ENCODE measurements around the gene STOML3.
"Not testable (repeated sequence)": the region's sequence is repeated elsewhere in the genome, so short reads cannot be mapped to it uniquely, and the experiment has no call there.

Gene STOML3, protein sequence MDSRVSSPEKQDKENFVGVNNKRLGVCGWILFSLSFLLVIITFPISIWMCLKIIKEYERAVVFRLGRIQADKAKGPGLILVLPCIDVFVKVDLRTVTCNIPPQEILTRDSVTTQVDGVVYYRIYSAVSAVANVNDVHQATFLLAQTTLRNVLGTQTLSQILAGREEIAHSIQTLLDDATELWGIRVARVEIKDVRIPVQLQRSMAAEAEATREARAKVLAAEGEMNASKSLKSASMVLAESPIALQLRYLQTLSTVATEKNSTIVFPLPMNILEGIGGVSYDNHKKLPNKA
- long read RNA-seq, donor 1, result 0 reads
- long read RNA-seq, donor 2, result 0 reads
- long read RNA-seq, donor 3, result 0 reads
- long read RNA-seq, donor 4, result 0 reads
- long read RNA-seq, donor 5, result 0 reads
- long read RNA-seq, donor 6, result 0 reads
- long read RNA-seq, donor 7, result 0 reads
- long read RNA-seq, donor 8, result 0 reads

DNA sequence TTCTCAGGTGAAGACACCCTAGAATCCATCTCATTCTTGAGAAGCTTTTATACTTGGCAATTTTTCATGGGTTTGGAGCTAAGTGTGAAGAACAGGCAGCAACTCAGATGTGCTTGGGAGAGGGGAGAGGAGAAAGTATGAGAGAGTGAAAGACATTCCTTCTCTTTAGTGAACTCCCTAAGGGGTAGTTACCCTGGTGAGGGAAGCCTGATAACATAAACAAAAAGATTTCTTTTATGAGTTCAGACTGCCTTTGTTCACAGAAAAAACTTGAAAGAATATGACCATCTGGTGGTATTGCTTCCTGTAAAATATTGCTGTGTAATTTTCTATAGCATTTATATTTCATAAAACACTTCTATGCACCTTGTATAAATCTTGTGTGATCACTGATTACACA lies at the start of gene STOML3:
Gene STOML3 (minus strand): TSS at position 139 of the 400 bp plus-strand sequence. CDS start 110 bp downstream, at position 29.
- no peak for DNase-seq

DNA sequence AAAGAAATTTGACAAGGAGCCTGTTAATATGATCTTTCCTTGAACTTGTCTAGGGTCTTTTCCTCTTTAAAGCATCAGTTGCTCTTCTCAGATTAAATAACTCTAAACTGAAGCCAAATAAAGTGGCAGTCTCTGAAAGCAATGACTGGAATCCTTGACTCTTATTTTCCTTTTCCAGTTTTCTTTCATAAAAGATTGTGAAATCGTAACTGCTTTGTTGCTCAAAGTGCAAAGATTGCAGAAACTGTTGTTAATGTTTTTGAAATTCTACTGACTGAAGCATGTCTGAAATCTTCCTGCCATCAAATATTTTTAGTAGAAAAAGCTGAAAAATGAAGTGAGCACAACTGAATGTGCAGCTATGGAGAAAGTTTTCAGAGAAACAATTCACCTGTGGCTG lies 49.6 kb upstream of the STOML3 start:
- DNase-seq, result no peak

DNA sequence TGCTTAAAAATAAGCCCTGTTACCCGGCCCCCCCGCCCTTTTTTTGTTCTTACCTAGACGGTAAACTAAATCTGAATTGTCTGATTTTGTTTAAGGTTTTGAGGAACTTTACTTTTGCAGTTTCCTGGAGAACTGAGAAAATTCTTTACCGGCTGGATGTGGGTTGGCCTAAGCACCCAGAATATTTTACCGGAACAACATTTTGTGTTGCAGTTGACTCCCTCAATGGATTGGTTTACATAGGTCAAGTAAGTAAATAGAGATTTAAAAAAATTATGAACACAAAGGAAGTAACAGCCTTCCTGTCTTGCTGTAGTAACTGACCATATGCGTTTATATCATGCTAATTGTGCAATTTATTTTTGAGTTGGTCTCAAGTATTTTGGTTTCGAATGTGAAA lies 48.4 kb upstream of the STOML3 start:
- no peak for DNase-seq

DNA sequence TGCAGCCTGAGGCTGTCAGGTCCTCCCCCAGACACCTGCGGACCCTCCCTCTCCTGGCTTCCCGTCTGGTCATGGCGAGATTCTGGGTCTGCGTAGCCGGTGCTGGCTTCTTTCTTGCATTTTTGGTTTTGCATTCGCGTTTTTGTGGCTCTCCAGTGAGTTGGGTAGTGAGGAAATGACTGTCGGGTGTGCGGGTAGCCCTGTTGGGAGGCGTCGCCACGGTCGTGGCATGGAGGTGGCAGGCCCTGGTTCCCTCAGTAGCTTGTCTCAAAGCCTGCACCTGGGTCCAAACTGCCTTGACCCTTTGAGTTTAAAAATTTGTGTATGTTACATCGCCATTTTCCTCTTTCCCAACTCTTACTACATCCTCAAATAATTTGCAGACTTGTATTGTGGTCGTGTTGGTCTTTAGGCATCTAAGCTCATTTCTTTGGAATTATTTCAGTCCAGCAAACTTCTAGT lies 48.0 kb upstream of the STOML3 start:
- no peak for DNase-seq

DNA sequence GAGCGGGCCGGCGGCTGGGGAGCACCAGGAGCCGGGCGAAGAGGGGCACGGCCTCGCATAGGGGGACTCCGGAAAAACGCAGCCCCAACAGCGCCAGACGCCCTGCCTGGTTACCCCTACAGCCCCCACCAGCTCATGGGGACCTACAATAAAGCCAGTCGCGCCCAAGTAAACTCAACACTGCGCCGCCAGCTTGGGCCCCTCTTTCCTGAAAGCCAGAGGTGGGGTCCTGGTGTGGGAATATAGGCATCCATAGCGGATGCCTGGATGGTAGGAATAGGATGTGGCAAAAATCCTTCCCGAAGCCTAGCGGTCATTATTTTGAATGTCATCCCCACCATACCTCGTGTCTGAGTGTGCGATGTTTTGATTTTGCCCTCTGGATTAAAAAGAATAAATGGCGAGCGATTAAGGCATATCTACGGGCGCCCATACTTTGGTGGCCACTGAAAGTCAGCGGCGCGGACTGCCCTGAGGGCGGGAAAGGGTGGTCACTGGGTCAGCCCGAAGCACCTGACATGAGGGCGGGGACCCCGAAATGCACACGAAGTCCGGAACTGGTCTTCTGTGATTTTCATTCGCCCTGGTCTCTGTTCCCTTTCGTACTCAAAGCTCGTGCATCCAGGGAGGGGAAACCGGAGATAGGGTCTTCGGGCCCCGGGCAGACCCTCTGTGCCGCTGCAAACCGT lies 47.4 kb upstream of the STOML3 start, which contains the start of the genes NHLRC3 and PROSER1:
Gene NHLRC3 (plus strand): TSS at position 577 of the 689 bp plus-strand sequence. CDS start 184 bp downstream, outside the sequence.
Gene PROSER1 (minus strand): TSS at position 210 of the 689 bp plus-strand sequence. CDS start 847 bp downstream, outside the sequence.
- peak; percentile 99 for DNase-seq

DNA sequence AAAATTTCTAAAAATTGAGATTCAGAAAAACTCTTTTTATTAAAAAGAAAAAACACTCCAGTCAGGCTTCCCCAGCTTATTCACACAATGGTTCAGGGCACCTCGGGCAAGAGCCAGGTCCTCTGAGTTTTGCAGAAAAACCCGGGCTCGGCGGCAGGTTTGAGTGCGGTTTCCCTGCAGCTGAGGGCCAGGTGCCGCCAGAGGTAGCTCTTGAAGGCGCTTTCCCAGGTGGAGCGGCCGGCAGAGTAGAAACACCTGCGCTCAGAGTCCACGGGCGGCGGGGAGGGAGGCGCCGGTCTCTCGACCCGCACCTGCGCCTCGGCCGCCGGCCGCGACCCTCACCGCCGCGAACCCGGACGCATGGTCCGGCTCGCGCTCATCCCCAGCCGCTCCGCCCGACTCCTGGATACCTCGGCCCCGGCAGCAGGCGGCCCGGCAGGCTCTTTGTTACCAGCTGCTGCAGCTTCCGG lies 46.8 kb upstream of the STOML3 start:
- DNase-seq, result peak; percentile 95

DNA sequence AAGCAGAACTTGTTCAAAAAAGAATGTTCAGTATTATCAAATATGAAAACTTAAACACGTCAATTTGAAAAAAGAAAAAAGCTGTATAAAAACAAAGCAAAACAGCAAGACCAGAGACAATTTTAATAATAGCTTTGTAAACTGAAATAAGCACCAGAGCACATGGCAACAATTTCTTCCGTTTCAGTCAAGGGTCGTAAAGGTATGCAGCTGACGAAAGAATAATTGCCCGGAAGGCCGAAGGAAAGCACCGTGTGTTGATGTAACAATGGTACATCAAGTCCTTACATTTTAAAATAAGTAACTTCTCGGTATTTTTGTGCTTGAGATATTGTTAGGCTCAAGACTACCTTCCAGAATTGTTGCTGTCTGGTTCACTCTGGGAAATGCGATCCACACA lies 45.6 kb upstream of the STOML3 start:
- DNase-seq, result peak; percentile 26

DNA sequence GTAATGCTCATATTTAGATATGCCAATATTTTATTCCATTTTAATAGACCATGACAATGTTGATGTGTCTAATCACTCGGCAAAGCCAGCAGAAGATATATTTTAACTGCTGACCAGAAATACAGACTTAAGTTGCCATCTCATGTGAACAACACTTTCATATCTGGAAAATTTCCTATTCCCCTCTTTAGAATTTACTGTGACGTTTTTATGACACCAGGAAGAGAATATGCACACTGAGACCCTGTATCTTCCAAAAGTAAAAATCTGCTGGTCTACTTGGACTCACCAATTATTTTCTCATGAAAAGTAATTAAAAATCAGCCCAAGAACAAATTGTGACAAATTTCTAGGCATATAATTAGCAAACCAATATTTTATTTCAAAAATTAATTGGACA lies 45.2 kb upstream of the STOML3 start:
- DNase-seq, result no peak

DNA sequence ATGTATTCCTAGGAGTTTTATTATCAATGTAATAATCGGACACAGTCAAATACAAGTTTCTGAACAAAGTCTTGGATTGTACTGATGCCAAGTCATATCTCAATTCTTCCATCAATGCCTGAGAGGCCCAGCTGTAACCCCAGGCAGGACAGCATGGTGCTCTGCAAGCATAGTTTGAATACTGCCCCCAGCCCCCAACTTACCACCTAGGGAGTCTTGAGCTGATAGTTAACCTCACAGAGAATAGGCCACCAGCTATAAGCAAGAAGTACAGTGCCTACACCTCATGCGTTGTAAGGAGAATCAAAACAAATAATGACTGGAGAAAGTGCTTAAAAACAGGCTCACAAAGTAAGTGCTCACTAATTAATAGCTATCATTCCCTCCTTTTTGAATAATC lies 44.6 kb upstream of the STOML3 start:
- no peak for DNase-seq

DNA sequence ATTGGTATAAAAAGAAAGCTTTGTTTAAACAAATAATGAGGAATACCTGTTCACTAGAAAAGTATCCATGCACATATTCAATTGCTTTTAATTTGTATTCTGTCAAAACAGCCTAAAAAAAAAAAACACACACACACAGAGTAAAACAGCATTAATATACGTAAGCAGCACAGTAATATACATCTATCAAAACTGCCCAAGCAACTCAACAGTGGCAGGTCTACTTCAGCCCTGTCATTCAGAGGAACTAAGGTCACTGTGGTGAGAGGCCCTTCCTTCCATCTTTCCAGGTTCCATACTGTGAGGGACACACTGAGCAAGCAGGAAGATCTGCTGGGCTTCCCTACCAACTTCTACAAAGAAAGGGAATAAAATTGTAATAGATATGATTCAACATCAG lies 43.5 kb upstream of the STOML3 start:
- DNase-seq, result no peak

DNA sequence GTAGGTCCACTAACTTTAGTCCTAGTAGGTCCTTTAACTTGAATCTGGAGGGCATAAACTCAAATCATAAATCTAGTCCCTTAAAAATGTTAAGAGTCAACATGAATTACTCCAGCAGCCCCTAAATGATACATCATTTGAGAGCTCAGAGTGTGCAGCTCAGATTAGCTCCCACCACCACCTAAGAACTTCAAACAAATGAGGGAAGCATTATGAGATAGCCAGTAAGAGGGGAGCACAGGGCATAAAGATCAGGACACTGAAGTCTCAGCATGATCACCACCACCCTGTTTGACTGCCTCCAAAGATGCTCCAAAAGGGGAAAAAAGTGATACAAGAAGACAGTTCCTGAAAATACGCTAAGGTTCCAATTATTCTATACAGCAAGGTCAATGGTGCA lies 41.5 kb upstream of the STOML3 start:
- DNase-seq, result no peak

DNA sequence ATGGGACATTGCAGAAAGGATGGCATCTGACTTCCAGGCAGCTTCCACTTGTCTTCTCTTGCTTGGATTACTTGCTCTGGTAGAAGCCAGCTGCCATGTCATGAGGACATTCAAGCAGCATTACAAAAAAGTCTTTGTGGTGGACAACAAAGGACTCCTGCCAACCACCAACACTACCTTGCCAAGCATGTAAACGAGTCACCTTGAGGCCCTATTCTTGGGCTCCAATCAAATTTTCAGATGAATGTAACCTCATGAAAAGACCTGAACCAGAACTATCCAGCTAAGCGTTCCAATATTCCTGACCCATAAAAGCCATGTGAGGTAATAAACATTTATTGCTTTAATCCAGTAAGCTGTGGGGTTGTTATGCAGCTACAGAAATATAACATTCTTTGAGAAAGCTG lies 34.8 kb upstream of the STOML3 start:
- no peak for DNase-seq

DNA sequence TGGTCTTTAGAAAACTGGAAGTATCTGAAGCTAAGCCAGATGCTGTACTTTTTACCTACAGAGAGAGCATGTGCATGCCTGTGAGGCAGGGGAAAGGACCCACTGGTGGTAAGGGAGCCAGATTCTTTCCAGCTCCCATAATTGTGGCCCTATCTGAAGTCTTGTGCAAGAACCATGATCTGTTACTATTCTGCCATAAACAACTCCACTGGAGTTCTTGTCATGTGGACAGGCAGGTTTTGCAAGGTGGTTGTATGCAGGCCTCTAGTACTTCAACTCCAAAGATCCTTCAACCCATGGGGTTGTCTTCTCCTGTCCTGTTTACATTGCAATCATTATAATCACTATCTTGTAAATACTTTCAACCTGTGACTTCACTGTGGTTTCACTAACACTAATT lies 33.1 kb upstream of the STOML3 start:
- DNase-seq, result no peak

DNA sequence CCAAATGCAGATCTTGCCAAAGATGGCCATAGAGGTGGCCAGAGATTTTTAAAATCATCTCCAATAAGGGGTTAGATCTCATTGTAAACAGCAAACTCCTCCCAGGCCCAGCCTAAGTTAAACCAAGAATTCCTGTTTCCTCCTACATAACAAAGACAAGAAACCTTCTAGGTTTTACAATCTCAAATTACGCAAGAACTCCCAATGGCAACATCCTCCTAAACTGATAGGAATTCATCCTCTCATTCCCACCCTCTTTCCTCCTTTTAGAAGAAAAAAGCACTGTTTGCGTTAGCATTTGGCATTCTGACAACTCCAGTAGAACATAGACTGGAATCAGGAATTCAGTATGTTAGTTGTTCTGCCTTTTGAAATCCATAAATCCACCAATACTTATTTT lies 32.7 kb upstream of the STOML3 start:
- DNase-seq, result no peak

DNA sequence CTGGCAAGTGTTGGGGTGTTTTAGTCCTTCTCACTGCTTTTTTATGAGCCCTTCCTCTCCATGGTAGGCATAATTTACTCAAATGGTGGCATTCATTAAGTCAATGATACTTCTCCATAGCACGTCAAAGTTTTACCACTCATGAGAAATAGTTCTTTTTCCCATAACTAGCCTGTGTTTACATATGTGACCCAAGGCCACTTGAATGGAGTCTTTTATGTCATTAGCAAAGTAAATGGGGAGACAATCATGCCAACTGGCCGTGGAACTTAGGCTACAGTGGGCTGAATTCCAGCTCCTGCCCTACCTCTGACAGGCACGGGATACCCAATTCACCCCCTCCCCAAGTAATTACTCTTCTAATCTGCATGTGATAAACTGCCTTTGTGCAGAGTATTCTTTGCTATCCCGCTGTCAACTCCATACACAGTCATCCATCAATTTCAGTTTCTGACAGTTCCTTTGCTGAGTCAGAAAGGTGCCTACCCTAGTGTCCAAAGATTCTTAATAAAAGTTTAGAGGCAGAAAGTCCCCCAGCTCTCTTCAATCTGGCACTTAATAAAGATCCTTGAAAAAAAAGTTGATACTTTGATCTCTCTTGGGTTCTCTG lies 30.3 kb upstream of the STOML3 start:
- no peak for DNase-seq

DNA sequence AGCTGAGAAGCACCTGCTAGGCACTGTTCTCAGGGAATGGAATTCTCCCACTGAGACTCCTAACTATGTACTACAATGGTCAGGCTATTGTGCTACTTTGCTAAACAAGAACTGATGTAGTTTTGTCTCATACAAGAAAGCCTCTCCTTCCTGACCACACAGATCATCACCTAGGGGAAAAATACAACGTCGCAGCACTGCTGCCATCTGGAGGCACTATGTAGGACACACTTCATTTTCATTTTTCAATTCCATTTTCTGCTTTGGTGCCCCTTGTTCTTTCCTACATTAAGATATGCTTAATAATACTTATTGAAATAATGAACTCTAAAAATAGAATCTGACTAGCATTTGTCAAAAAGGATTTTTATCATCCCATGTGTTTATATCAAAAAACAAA lies 26.2 kb upstream of the STOML3 start:
- no peak for DNase-seq

DNA sequence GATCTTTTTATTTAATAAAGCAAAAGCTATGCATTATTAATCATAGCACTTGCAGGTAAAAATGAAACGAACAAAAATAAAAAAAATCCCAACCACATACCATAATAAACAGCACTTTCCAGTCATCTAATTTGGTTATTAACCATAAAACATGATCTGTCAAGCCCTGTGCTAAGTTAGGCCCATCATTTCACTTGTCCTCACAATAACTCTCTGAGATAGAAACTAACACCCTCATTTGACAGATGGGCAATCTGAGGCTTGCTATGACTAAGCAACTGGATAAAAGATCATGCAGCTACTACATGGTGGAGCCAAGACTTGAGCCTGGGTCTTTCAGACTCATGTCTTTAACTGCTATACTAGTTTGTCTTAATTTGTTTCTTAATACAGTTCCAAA lies 25.5 kb upstream of the STOML3 start:
- DNase-seq, result no peak

DNA sequence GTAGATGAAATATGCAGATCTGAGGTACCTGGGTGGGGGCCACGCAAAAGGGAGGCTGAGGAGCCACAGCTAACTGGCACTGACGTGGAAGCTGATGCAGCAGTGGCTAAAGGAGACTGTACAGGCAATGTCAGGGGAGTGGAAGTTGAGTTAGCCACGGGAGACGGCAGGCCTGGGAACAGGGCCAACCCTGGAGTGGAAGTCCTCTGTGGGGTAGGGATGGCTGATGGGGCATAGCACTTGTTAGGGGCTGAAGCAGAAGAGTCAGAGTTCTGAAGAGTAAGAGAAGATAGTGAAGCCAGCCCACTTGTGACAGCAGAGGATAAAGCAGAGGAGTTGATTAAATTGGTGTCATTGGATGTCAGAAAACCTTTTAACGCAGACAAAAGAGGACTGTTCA lies 22.8 kb upstream of the STOML3 start:
- no peak for DNase-seq

DNA sequence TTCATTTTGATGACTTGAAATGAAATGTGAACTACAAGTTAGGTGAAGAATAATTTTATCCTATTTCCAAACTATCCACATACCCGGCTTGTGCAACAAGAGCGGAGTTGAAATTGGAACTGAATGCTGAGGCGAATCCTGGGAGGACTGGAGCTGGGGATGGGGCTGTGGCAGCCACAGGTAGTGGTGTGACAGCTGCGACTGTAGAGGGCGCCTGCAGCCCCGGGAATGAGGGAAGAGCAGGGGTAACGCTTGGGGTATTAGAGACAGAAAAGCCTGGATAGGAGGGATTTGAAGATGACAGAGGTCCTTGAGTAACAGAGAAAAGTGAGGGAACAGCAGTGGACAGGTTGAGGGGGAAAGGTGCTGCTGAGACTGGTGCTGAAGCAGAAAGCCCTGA lies 22.0 kb upstream of the STOML3 start:
- no peak for DNase-seq

DNA sequence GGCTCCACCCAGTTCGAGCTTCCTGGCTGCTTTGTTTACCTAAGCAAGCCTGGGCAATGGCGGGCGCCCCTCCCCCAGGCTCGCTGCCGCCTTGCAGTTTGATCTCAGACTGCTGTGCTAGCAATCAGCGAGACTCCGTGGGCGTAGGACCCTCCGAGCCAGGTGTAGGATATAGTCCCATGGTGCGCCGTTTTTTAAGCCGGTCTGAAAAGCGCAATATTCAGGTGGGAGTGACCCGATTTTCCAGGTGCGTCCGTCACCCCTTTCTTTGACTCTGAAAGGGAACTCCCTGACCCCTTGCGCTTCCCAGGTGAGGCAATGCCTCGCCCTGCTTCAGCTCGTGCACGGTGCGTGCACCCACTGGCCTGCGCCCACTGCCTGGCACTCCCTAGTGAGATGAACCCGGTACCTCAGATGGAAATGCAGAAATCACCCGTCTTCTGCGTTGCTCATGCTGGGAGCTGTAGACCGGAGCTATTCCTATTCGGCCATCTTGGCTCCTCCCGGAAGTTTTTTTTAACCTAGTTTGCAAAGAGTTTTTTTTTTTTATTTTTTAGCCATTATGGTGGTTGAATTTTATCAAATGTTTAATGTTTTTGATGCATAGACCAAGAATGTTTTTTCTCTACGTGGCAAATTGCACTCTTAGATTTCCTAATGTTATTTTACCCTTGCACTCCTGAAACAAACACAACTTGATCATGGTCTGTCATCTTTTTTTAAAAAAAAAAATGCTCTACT lies 15.9 kb upstream of the STOML3 start:
- DNase-seq, result not testable (repeated sequence)

DNA sequence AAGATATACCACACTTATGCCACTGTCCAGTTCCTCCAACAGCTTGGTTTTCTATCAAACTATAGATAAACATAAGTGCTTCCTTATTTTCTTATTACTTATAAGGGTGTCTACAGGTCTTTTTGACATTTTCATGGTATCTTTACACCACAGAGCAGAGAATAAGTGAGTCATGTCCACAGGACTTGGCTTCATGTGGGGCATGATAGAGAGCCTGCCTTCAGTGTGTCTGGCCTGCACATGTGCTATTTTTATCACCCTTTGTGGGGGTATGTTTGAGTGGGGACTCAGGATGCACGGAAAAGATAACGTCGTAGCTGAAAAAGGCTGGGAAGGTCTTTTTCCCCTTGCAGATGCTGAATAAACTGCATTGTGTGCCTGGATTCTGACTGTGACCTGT lies 8.1 kb upstream of the STOML3 start:
- no peak for DNase-seq

DNA sequence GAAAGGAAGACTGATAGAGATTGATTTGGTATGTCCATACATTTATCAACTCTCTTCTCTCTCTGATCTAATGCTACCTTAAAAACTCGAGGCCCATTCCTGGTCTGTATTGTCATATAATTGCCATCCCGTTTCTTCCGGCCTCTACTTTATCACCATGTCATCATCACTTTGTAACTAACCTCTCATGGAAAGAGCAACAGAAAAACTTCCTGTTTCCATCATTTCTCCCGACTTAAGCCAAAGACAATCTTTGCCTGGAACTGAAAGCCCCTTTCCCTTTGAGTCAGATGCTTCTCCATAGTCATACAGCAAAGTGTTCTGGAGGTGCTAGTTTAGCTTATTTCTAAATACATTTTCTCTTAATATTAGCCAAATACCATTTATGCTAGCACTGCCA lies 2.8 kb upstream of the STOML3 start:
- no peak for DNase-seq
